ENCODE measurements around the gene C3orf49. TPM values are rescaled to one million over a fixed set of nuclear protein-coding genes. Genes with fewer than 3 reads are reported as not detected.

C3orf49 gene
- polyA plus RNA-seq, 1 of the 3 experiments (the other 2 are of a cell fraction), result not detected

GRCh38 chr3:63847718-63848450 lies 28.8 kb downstream of the C3orf49 start:
- Histone ChIP-seq H3K36me3 (replicated peaks in 1 of 2; ENCODE audit: control insufficient read depth in 1 of 2, insufficient read depth in 2 of 2, low read length in 1 of 2) (no peaks in the 10 kb centered on the region), H3K79me2 (ENCODE audit: insufficient read depth) (peaks cover 58% of the 10 kb centered on the region; the same call in 1 of the 2 replicates), H3K4me1 (ENCODE audit: control insufficient read depth in 1 of 2, insufficient read depth in 2 of 2, low read depth in 1 of 2, low read length in 1 of 2) (no peaks in the 10 kb centered on the region), H3K27me3 (ENCODE audit: insufficient read depth) (no peaks in the 10 kb centered on the region), H3F3A (replicated peaks; ENCODE audit: insufficient read depth) (peaks cover 4% of the 10 kb centered on the region), H4K20me1 (ENCODE audit: insufficient read depth) (0 out of 2 replicates have a peak, but pooled peaks cover 3% of the 10 kb centered on the region), H3K9me3 (no peaks in the 10 kb centered on the region), H3K27ac (ENCODE audit: low read depth in 2 of 2, low read length in 1 of 2) (no peak overlapping the region), H3K4me2 (no peak overlapping the region), H2AFZ (ENCODE audit: low read depth) (no peak overlapping the region), H3K9ac (no peak overlapping the region), H3K9me2 (no peaks in the 10 kb centered on the region), H3K4me3 (ENCODE audit: low read depth in 2 of 2, low read length in 1 of 2) (no peak overlapping the region)
- CTCF ChIA-PET, result interaction anchor here (1.2 kb wide), 1 partner anchor 146 kb away, joined by 3 read pairs; no protein-coding TSS in a partner anchor
- no peak for DNase-seq
- POLR2A ChIA-PET, result no interaction called here
- WGBS (ENCODE audit: low lambda C conversion rate), result 71% methylated on average over 1 of the region's 1 CpG
- TF ChIP-seq FOXJ3 (CRISPR knock-in tag; IDR thresholded peaks at IDR 0.05) (no peak), YY1 (IDR thresholded peaks at IDR 0.05; ENCODE audit: low read depth) (no peak)
- TF ChIP-seq, protein P1, sequence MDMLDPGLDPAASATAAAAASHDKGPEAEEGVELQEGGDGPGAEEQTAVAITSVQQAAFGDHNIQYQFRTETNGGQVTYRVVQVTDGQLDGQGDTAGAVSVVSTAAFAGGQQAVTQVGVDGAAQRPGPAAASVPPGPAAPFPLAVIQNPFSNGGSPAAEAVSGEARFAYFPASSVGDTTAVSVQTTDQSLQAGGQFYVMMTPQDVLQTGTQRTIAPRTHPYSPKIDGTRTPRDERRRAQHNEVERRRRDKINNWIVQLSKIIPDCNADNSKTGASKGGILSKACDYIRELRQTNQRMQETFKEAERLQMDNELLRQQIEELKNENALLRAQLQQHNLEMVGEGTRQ (IDR thresholded peaks at IDR 0.05; ENCODE audit: borderline replicate concordance, low read depth, low read length), result no peak
- TF ChIP-seq, protein P2, sequence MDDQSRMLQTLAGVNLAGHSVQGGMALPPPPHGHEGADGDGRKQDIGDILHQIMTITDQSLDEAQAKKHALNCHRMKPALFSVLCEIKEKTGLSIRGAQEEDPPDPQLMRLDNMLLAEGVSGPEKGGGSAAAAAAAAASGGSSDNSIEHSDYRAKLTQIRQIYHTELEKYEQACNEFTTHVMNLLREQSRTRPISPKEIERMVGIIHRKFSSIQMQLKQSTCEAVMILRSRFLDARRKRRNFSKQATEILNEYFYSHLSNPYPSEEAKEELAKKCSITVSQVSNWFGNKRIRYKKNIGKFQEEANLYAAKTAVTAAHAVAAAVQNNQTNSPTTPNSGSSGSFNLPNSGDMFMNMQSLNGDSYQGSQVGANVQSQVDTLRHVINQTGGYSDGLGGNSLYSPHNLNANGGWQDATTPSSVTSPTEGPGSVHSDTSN (IDR thresholded peaks at IDR 0.05), result no peak

GRCh38 chr3:63849175-63849574 lies 30.1 kb downstream of the C3orf49 start:
- H3K9ac ChIP-seq, result no peak overlapping the region
- peaks cover 4% of the 10 kb centered on the region for H3F3A ChIP-seq (replicated peaks; ENCODE audit: insufficient read depth)
- no peak overlapping the region for H3K4me2 ChIP-seq
- TF ChIP-seq USF1 (IDR thresholded peaks at IDR 0.05; ENCODE audit: borderline replicate concordance, low read depth) (no peak), EP300 (IDR thresholded peaks at IDR 0.05; ENCODE audit: borderline replicate concordance in 1 of 2, low read depth in 1 of 2, low read length in 1 of 2) (no peak), EZH2phosphoT487 (IDR thresholded peaks at IDR 0.05; ENCODE audit: borderline replicate concordance, low read depth) (no peak), TEAD4 (IDR thresholded peaks at IDR 0.05; ENCODE audit: borderline replicate concordance, insufficient read depth) (no peak), RFX5 (IDR thresholded peaks at IDR 0.05; ENCODE audit: low read length) (no peak), POLR2AphosphoS5 (IDR thresholded peaks at IDR 0.05; ENCODE audit: low read depth, low read length) (no peak)
- TF ChIP-seq, protein P3, sequence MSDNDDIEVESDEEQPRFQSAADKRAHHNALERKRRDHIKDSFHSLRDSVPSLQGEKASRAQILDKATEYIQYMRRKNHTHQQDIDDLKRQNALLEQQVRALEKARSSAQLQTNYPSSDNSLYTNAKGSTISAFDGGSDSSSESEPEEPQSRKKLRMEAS (IDR thresholded peaks at IDR 0.05; ENCODE audit: low read depth), result no peak
- TF ChIP-seq, protein P1 (IDR thresholded peaks at IDR 0.05; ENCODE audit: borderline replicate concordance, low read depth, low read length), result no peak
- no peak for DNase-seq
- H3K4me3 ChIP-seq (ENCODE audit: low read depth in 2 of 2, low read length in 1 of 2), result no peak overlapping the region
- no peaks in the 10 kb centered on the region for H3K36me3 ChIP-seq (replicated peaks in 1 of 2; ENCODE audit: control insufficient read depth in 1 of 2, insufficient read depth in 2 of 2, low read length in 1 of 2)
- no peaks in the 10 kb centered on the region for H3K9me3 ChIP-seq
- 95% methylated on average over 4 of the region's 4 CpGs for WGBS (ENCODE audit: low lambda C conversion rate)
- H3K79me2 ChIP-seq (ENCODE audit: insufficient read depth), result peaks cover 61% of the 10 kb centered on the region; the same call in 1 of the 2 replicates
- H3K9me2 ChIP-seq, result no peaks in the 10 kb centered on the region
- no peaks in the 10 kb centered on the region for H3K27me3 ChIP-seq (ENCODE audit: insufficient read depth)
- no peak overlapping the region for H3K27ac ChIP-seq (ENCODE audit: low read depth in 2 of 2, low read length in 1 of 2)
- H2AFZ ChIP-seq (ENCODE audit: low read depth), result no peak overlapping the region
- ChIA-PET POLR2A (no interaction called here), CTCF (interaction anchor here (1.1 to 2.0 kb wide), 4 partner anchors 30 to 516 kb away, joined by 3 to 5 read pairs (median 3); partner anchors contain the start of gene C3orf49)
- H3K4me1 ChIP-seq (ENCODE audit: control insufficient read depth in 1 of 2, insufficient read depth in 2 of 2, low read depth in 1 of 2, low read length in 1 of 2), result no peaks in the 10 kb centered on the region
- 0 out of 2 replicates have a peak, but pooled peaks cover 3% of the 10 kb centered on the region for H4K20me1 ChIP-seq (ENCODE audit: insufficient read depth)

Measured in SK-N-SH (cell line).